ENCODE data around the gene COL6A2. TPM values are rescaled to one million over a fixed set of nuclear protein-coding genes. Genes with fewer than 3 reads are reported as not detected.

Gene COL6A2
- total and polyA plus RNA-seq, 10 of the 15 experiments (the other 5 are each of a cell fraction or from before 2014, with no cell fraction given), result 0.16 to 1.3 (median 0.34) TPM; not detected in 7

- CTCF ChIA-PET, result no interaction called here
- no peak for FAIRE-seq
Measured at GRCh38 chr21:46110499-46111192, 12.7 kb downstream of the COL6A2 start.

GRCh38 chr21:46111193-46111571 is 13.3 kb downstream of the COL6A2 start:
- Histone ChIP-seq H4K20me1 (ENCODE audit: control insufficient read depth, insufficient read depth) (no peaks in the 10 kb centered on the region), H2AFZ (ENCODE audit: control insufficient read depth, low read depth, low read length) (no peak overlapping the region), H3K9me3 (replicated peaks; ENCODE audit: control insufficient read depth, insufficient read depth, low read length) (no peaks in the 10 kb centered on the region; the same call in 2 of the 3 replicates), H3K4me2 (ENCODE audit: control insufficient read depth, insufficient read depth) (no peak overlapping the region), H3K79me2 (ENCODE audit: control insufficient read depth, insufficient read depth, low read length) (no peaks in the 10 kb centered on the region), H3K4me1 (ENCODE audit: control insufficient read depth, insufficient read depth, low read length) (no peaks in the 10 kb centered on the region), H3K27ac (ENCODE audit: control insufficient read depth, insufficient read depth) (no peak overlapping the region), H3K4me3 (no peak overlapping the region), H3K36me3 (ENCODE audit: control insufficient read depth in 2 of 2, insufficient read depth in 2 of 2, low read length in 1 of 2) (no peaks in the 10 kb centered on the region), H3K9ac (ENCODE audit: control insufficient read depth, insufficient read depth, low read length) (no peak overlapping the region), H3K27me3 (replicated peaks in 1 of 2; ENCODE audit: control insufficient read depth in 2 of 2, insufficient read depth in 2 of 2, low read length in 1 of 2) (no peaks in the 10 kb centered on the region)
- DNase-seq (ENCODE audit: low read depth, low spot score), result no peak
- intact Hi-C loops (cut with micrococcal nuclease; ENCODE audit: unreplicated experiment), result no loop called here
- RAD21 ChIA-PET (ENCODE audit: unreplicated experiment), result no interaction called here
- WGBS (ENCODE audit: insufficient coverage, insufficient replicate concordance, low lambda C conversion rate, missing lambda C conversion rate), result 59% methylated on average over 10 of the region's 12 CpGs
- in situ Hi-C loops (cut with MboI), result no loop called here
- no peak for FAIRE-seq
- POLR2A ChIA-PET, result no interaction called here
- BruUV-seq (replicated peaks), result no TSS peak
- SMC1A ChIA-PET (ENCODE audit: uncharacterized antibody, unreplicated experiment), result no interaction called here
- no peak for ATAC-seq
- CTCF ChIA-PET, result no interaction called here
- TF ChIP-seq KLF5 (IDR thresholded peaks at IDR 0.05; ENCODE audit: partially characterized antibody) (no peak), POLR2AphosphoS2 (IDR thresholded peaks at IDR 0.05; ENCODE audit: low read depth, low read length) (no peak), JUND (IDR thresholded peaks at IDR 0.05; ENCODE audit: low read depth, low read length) (no peak), CUX1 (IDR thresholded peaks at IDR 0.05; ENCODE audit: insufficient replicate concordance, low read depth, low read length) (no peak), IRF3 (IDR thresholded peaks at IDR 0.05) (no peak)

More at GRCh38 chr21:46110499-46111192, 12.7 kb downstream of the COL6A2 start:
- BruUV-seq (replicated peaks), result no TSS peak
- Histone ChIP-seq H3K4me3 (no peak overlapping the region), H3K4me2 (ENCODE audit: control insufficient read depth, insufficient read depth) (no peak overlapping the region), H4K20me1 (ENCODE audit: control insufficient read depth, insufficient read depth) (no peaks in the 10 kb centered on the region), H3K9ac (ENCODE audit: control insufficient read depth, insufficient read depth, low read length) (no peak overlapping the region), H3K27ac (ENCODE audit: control insufficient read depth, insufficient read depth) (no peak overlapping the region), H3K9me3 (replicated peaks; ENCODE audit: control insufficient read depth, insufficient read depth, low read length) (no peaks in the 10 kb centered on the region; the same call in 2 of the 3 replicates), H3K4me1 (ENCODE audit: control insufficient read depth, insufficient read depth, low read length) (no peaks in the 10 kb centered on the region), H2AFZ (ENCODE audit: control insufficient read depth, low read depth, low read length) (no peak overlapping the region), H3K36me3 (ENCODE audit: control insufficient read depth in 2 of 2, insufficient read depth in 2 of 2, low read length in 1 of 2) (no peaks in the 10 kb centered on the region), H3K79me2 (ENCODE audit: control insufficient read depth, insufficient read depth, low read length) (no peaks in the 10 kb centered on the region), H3K27me3 (replicated peaks in 1 of 2; ENCODE audit: control insufficient read depth in 2 of 2, insufficient read depth in 2 of 2, low read length in 1 of 2) (no peaks in the 10 kb centered on the region)
- POLR2A ChIA-PET, result no interaction called here
- SMC1A ChIA-PET (ENCODE audit: uncharacterized antibody, unreplicated experiment), result no interaction called here
- intact Hi-C loops (cut with micrococcal nuclease; ENCODE audit: unreplicated experiment) (no loop called here), in situ Hi-C loops (cut with MboI) (no loop called here)
- DNase-seq (ENCODE audit: low read depth, low spot score) (no peak), ATAC-seq (no peak)
- TF ChIP-seq CREM (IDR thresholded peaks at IDR 0.05; ENCODE audit: low read depth), result no peak
- no peak for TF ChIP-seq POLR2AphosphoS2 (IDR thresholded peaks at IDR 0.05; ENCODE audit: low read depth, low read length)
- TF ChIP-seq HSF1 (IDR thresholded peaks at IDR 0.05; ENCODE audit: low read depth, low read length), result no peak
- RAD21 ChIA-PET (ENCODE audit: unreplicated experiment), result no interaction called here
- 60% methylated on average over 20 of the region's 20 CpGs for WGBS (ENCODE audit: insufficient coverage, insufficient replicate concordance, low lambda C conversion rate, missing lambda C conversion rate)
